GM12891 (cell line): Measurements from ENCODE around the gene ITPR3.

ENCODE experiments used
- POLR2A ChIP-seq: IDR thresholded peaks from 2 replicates; pipeline ENCODE4 v1.6.1; 2011; ENCODE audit warnings: low read depth, low read length, control low read depth
- POLR2AphosphoS5 ChIP-seq: IDR thresholded peaks from 2 replicates; pipeline ENCODE4 v1.6.1; 2011; ENCODE audit warnings: low read depth, low read length, control low read depth
- POU2F2 ChIP-seq: IDR thresholded peaks from 2 replicates; pipeline ENCODE4 v1.6.1; 2011; ENCODE audit warnings: low read depth, mild to moderate bottlenecking, control low read depth, low read length, moderate library complexity

DNA sequence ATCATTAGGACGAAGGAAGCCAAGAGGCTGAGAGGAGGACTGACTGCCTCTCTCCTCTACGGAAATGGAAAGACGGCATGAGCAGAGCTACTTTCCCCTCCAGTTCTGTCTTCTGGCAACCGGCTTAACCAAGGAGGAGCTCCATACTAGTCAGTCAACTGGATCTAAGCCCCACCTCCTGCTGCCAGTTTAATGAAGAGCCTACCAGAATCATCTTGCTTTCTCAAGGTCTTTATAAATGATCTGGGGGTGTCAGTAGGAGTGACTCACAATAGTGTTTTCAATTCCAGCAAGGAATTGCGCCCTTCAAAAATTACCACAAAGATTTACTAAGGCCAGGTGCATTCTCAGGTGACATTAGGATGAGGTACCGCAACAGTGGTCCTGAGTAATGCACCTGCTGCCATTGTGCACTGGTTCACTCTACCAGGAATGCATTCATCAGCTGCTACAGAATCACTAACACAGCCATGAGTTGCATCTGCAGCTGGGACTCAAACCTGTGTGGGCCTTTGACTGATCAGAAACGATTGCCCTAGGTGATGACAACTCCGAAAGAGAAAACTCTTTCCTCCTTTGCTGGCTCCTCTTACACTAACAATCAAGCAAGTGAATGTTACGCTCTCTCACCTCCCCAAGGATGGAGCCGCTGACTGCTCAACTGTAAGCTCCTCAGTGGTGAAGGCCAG is 87.5 kb downstream of the ITPR3 start:
- no peak for TF ChIP-seq POLR2A
- no peak for TF ChIP-seq POLR2AphosphoS5
- no peak for TF ChIP-seq POU2F2
